ENCODE results near the gene AFG3L2.

AFG3L2 gene

GRCh38 chr18:12304351-12305210, 72.4 kb downstream of the AFG3L2 start:
- DNase-seq (ENCODE audit: low read depth in 3 of 3), result no peak

- DNase-seq (ENCODE audit: low read depth in 3 of 3), result no peak
Observed at GRCh38 chr18:12302391-12303147, 74.5 kb downstream of the AFG3L2 start.

GRCh38 chr18:12301263-12302005, 75.6 kb downstream of the AFG3L2 start:
- no peak for DNase-seq (ENCODE audit: low read depth in 3 of 3)

DNA sequence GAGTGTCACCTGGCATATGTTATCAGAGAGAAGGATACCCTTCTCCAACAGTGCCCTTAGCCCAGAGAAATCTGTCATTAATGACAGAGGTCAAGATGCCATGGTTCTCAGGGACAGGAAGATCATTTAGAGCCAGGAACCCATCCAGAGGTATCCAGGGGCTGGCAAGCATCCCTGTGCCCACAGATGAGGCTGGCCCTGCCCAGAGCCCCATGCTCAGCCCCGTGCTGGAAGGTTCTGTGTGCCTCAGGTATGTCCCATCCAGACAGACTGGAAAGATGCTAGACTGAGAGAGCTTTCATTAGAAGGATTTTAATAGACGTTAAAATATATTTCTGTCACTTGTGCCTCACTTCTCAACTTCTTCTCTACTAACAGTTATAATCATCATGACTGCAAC, 77.2 kb downstream of the AFG3L2 start:
- DNase-seq (ENCODE audit: low read depth in 3 of 3), result no peak

GRCh38 chr18:12296457-12296856, 80.6 kb downstream of the AFG3L2 start:
- DNase-seq (ENCODE audit: low read depth in 3 of 3), result no peak

GRCh38 chr18:12296087-12296403, 81.0 kb downstream of the AFG3L2 start:
- no peak for DNase-seq (ENCODE audit: low read depth in 3 of 3)

DNA sequence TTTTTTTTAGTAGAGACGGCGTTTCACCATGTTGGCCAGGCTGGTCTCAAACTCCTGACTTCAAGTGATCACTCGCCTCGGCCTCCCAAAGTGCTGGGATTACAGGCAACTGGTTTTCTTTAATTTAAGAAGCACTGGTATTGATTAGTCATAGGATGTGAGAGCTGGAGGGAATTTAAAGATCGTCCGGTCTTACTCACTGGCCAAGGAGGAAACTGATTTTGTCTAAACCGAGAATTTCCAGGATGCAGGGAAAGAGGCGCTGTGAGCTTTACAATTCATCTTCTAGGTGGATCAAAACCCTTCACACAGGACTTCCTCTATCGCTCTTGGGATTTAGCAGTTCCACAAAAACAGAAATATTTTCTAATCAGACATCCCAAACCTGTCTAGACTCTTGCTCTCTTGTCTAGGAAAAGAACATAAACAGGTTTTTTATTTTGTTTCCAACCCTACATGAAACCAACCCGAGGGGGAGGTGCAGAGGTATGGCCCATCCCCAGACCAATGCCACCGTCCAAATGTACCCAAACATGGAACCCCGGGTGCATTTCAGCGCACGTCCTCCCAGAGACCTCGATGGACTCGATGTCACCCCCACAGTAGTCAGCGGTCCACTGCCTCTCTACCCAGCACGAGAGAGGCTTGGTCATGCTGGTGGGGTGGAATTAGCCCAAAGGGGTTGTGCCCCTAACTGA, 81.5 kb downstream of the AFG3L2 start:
- DNase-seq (ENCODE audit: low read depth in 3 of 3), result no peak

- DNase-seq (ENCODE audit: low read depth in 3 of 3), result no peak
Observed at GRCh38 chr18:12293831-12294230, 83.2 kb downstream of the AFG3L2 start.

DNA sequence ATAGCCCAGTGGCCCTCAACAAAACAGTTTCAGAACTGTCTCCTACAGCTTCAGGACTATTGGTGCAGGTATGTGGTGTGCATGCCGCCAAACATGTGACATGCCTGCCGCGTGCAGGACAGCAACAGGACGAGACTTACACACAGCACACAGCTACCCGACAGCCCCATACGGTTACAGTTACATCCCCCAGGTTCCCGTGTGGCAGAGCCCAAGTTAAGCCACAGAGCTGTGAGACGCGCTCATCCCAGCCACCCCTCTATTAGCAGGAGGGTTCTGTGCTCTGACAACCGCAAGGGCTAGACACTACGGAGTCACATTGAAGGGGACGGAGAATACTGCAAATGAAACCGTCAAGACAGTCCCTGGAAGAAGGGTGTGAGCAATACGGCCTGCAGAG, 85.3 kb downstream of the AFG3L2 start:
- no peak for DNase-seq (ENCODE audit: low read depth in 3 of 3)

DNA sequence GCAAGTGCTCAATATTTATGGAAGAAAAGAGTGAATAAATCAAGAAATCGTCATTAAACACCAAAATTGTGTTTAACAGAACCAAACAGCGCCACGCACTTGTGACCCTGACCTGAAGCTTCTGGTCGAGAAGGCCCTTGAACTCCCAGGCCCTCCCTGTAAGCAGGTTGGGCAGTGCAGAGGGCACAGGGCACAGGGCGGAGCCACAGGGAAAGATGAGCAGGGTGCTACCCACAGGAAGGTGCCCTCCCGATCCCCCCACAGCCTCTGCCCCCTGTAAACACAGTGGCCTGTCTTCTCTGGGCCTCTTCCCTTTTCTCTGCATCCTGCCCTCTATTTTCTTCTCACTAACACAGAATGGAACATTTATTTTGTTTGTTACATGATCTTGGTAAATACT, 85.9 kb downstream of the AFG3L2 start:
- no peak for DNase-seq (ENCODE audit: low read depth in 3 of 3)

DNA sequence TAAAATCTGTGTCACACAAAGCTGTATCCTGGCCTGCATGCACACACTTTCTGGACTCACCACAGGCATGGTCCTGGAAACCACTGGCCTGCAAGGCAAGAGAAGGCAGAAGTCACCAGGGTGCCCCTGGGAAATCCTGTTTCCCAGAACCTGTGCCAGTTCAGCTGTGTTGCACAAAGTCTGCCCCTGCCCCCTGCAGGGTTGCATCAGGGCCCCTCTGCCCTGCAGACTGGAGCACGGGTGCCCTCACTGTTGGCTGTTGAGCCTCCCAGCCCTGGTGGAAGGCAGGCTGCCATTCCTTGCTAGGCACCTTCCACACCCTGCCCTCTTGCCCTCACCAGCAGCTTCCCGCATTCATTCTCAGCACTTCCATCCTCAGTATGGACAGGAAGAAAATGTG, 86.9 kb downstream of the AFG3L2 start:
- DNase-seq (ENCODE audit: low read depth in 3 of 3), result no peak

DNA sequence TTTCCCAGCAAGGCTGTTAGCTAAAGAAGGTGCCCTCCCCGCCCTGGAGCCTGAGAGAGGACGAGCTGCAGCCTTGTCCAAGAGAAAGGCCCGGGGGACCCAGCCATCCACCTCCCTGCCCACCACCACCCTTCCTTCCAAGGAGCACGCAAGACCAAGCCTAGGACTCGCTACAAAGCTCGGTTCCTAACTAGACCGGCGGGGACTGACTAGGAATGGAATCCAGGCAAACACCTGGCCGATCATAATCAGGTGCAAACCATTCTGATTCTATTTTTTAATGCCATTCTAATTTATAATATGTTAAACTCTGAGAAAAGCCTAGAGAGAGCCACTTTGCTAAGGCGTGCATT, 88.6 kb downstream of the AFG3L2 start:
- DNase-seq (ENCODE audit: low read depth in 3 of 3), result no peak

DNA sequence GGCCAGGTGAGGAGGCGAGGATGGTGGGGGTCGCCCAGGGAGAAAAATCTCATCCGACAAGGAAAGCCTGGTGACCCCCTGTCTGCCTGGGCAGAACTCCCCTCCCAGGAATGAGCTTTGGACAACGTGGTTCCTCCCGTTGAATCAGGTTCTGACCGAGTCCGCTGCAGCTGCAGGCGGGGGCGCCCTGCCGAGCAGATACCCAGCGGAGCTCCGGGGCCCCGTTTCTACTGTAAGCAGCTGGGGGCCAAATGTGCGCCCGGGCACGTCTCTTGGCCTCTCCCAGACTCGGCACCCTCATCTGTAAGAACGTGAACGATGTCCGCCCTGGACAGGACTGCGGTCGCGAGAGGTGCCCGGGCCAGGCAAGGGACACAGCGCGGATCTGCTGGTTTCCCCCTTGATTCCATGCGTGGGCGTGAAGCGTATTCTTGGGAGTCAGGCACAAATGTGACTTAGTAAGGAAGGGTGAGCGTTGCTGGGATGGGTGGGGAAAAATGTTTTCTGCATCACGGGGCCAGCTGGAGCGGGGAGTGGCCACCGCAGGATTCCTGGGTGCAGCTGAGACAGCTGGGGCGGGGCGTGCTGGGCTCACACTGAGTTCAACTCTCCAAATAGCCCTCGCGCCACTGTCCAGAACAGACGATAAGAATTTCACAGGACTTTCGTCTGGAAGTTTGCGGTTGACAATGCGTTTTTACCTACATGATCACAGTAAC, 89.2 kb downstream of the AFG3L2 start:
- no peak for DNase-seq (ENCODE audit: low read depth in 3 of 3)

DNA sequence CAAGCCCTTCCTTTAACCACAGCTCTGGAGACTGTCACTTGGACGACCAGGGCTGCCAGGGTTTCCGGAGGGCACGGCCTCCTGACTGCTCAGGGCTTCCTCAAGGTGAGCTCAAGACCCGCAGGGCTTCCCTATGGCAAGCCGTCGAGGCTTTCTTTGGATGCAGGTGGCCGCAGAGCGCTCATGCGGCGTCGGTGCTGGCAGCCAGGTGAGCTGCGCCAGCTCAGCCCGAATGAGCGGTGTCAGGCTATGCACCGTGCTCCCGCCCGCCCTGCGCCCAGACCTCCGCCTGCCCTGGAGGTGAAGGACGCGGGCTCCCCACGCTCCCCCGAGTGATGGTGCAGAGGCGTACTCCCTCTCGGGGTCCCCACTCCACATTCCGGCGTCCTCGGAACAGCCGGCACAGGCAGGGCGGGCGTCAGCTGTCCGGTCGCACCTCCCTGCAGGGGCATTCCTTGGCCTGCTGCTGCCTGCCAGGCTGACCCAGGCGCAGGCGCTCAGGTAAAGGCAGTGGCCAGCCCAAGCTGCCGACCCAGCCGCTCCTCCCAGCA, 89.8 kb downstream of the AFG3L2 start:
- DNase-seq (ENCODE audit: low read depth in 3 of 3), result no peak

DNA sequence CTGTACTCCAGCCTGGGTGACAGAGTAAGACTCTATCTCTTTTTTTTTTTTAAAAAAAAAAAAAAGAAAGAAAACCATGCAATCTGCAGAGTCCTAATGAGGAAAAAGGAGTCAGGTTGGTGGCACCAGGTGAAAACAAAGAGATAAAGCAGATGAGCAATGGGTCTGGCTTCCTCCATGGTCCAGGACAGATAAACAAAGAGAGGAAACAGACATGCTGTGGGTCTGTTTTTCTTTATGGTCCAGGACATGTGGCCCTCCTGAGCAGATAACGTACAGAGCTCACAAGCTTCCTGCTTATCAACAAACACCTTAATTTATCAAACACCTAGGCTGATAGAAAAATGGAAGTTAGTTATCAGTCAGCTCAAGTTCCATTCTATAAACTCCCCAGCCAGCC, 93.4 kb downstream of the AFG3L2 start:
- DNase-seq (ENCODE audit: low read depth in 3 of 3), result no peak

DNA sequence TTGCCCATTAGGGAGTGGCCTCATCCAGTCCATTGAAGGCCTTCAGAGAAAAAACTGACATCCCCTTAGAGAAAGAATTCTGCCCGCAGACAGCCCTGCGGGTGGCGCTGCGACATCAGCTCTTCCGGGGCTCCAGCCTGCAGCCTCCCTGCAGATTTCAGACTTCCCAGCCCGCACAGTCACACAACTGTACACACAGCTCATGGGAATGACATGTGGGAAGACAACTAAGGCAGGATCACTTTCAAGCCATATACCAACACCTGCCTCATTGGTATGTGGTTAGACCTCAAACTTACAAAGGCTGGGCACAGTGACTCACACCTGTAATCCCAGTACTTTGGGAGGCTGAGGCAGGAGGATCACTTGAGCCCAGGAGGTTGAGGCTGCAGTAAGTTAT, 93.8 kb downstream of the AFG3L2 start:
- DNase-seq (ENCODE audit: low read depth in 3 of 3), result no peak

GRCh38 chr18:12282442-12283039, 94.5 kb downstream of the AFG3L2 start:
- DNase-seq (ENCODE audit: low read depth in 3 of 3), result no peak

GRCh38 chr18:12281861-12282260, 95.2 kb downstream of the AFG3L2 start:
- DNase-seq (ENCODE audit: low read depth in 3 of 3), result no peak

DNA sequence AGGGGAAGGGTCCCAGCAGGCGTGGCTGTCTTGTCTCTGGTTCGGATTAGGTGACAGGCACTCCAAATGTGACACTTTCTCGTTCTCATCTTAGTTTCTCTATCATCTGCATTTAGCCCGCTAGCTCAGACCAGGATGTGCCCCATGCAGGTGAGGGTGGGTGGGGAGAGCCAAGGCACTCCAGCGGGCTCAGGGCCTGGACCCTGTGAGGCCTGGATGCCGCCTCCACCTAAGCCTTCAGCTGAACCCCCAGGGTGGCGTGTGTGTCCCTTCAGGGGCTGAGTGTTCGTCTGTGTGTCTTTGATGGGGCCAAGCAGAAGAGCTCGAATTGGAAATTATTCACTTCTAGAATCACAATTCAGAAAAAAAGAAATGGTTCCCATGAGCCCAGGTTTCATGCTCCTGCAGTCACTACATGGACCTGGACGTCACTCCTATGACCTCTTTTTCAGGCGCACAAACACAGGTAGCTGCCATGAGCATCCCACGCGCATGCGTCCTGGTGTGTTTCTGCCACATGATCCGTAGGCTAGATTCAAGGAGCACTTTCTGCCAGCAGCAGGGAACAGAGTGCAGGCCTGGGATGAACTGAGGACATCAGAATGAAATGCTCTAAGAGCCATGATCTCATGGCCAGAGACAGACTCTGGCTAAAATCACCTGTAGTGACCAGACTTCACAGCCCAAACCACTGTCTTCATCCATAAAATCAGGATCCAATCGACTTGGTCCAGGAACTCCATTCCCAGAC, 97.1 kb downstream of the AFG3L2 start:
- DNase-seq (ENCODE audit: low read depth in 3 of 3), result no peak
